CD4-positive, alpha-beta T cell treated with Interleukin-4 for 1 hour (primary cell): Measurements from ENCODE around the gene C1orf87.

ENCODE experiments used
- DNase-seq, 2 donors: peaks; one replicate each; pipeline ENCODE4 v3.0.0-alpha.2; 2020 to 2022

Gene C1orf87

GRCh38 chr1:60059468-60059867, 14.1 kb downstream of the C1orf87 start:
- DNase-seq, result no peak

GRCh38 chr1:60055336-60055735, 18.2 kb downstream of the C1orf87 start:
- no peak for DNase-seq

GRCh38 chr1:60054374-60054773, 19.2 kb downstream of the C1orf87 start:
- DNase-seq, result no peak

- no peak for DNase-seq
Measured at GRCh38 chr1:60052601-60053000, 21.0 kb downstream of the C1orf87 start.

- no peak for DNase-seq
Measured at GRCh38 chr1:60051191-60051590, 22.4 kb downstream of the C1orf87 start.

- DNase-seq, result no peak
Measured at GRCh38 chr1:60049188-60049587, 24.4 kb downstream of the C1orf87 start.

GRCh38 chr1:60044881-60045280, 28.7 kb downstream of the C1orf87 start:
- no peak for DNase-seq

GRCh38 chr1:60041783-60042182, 31.8 kb downstream of the C1orf87 start:
- DNase-seq, result no peak

GRCh38 chr1:60037669-60038068, 35.9 kb downstream of the C1orf87 start:
- DNase-seq, result no peak

- no peak for DNase-seq
Measured at GRCh38 chr1:60036856-60037460, 36.6 kb downstream of the C1orf87 start.

- DNase-seq, result no peak
Measured at GRCh38 chr1:60035921-60036320, 37.6 kb downstream of the C1orf87 start.

GRCh38 chr1:60034999-60035398, 38.6 kb downstream of the C1orf87 start:
- DNase-seq, result no peak

- no peak for DNase-seq
Measured at GRCh38 chr1:60033066-60033465, 40.5 kb downstream of the C1orf87 start.

- DNase-seq, result no peak
Measured at GRCh38 chr1:60031146-60031545, 42.4 kb downstream of the C1orf87 start.

- DNase-seq, result no peak
Measured at GRCh38 chr1:60025552-60025951, 48.0 kb downstream of the C1orf87 start.

GRCh38 chr1:60017508-60018205, 55.9 kb downstream of the C1orf87 start:
- no peak for DNase-seq

- no peak for DNase-seq
Measured at GRCh38 chr1:60010690-60011089, 62.9 kb downstream of the C1orf87 start.

GRCh38 chr1:60008500-60008899, 65.1 kb downstream of the C1orf87 start:
- DNase-seq, result no peak

- no peak for DNase-seq
Measured at GRCh38 chr1:60000625-60001024, 72.9 kb downstream of the C1orf87 start.

GRCh38 chr1:59999746-60000145, 73.8 kb downstream of the C1orf87 start:
- no peak for DNase-seq

GRCh38 chr1:59999006-59999405, 74.6 kb downstream of the C1orf87 start:
- DNase-seq, result no peak

- no peak for DNase-seq
Measured at GRCh38 chr1:59997479-59998115, 76.0 kb downstream of the C1orf87 start.

- no peak for DNase-seq
Measured at GRCh38 chr1:59994302-59995198, 79.0 kb downstream of the C1orf87 start.
